ENCODE data around the gene ZBED5.

- no peak for TF ChIP-seq CTCF (IDR thresholded peaks at IDR 0.05)
- no peak for TF ChIP-seq EP300 (IDR thresholded peaks at IDR 0.05)
- peak; percentile 98 for TF ChIP-seq POLR2A (IDR thresholded peaks at IDR 0.05; ENCODE audit: low read depth)
- TF ChIP-seq POLR2AphosphoS5 (IDR thresholded peaks at IDR 0.05), result peak; percentile 98 to 100
These were observed 49.1 kb downstream of the ZBED5 start, which contains the start of gene EIF4G2 for GRCh38 chr11:10808553-10809372.
